Type B pancreatic cell (in vitro differentiated cells): ENCODE measurements around the gene ARHGEF17. TPM values are rescaled to one million over a fixed set of nuclear protein-coding genes. Genes with fewer than 3 reads are reported as not detected.

Experiments
- DNase-seq: peaks from one replicate; pipeline ENCODE4 v3.0.0; 2021; ENCODE audit warnings: mixed read lengths; ENCODE audit not compliant: unreplicated experiment; ENCODE audit errors: extremely low spot score
- H3K27ac Mint-ChIP-seq: 2 replicates; pipeline ENCODE4 v1.8.0; 2021; ENCODE audit warnings: mild to moderate bottlenecking, mixed read lengths
- H3K27me3 Mint-ChIP-seq: 2 replicates; pipeline ENCODE4 v1.8.0; 2021; ENCODE audit warnings: mixed read lengths
- H3K36me3 Mint-ChIP-seq: 2 replicates; pipeline ENCODE4 v1.8.0; 2021; ENCODE audit warnings: mixed read lengths
- H3K4me1 Mint-ChIP-seq: one replicate; pipeline ENCODE4 v1.8.0; 2021; ENCODE audit warnings: mixed read lengths; ENCODE audit not compliant: unreplicated experiment
- H3K4me3 Mint-ChIP-seq: 2 replicates; pipeline ENCODE4 v1.8.0; 2021; ENCODE audit warnings: mild to moderate bottlenecking, mixed read lengths
- H3K9me3 Mint-ChIP-seq: 2 replicates; pipeline ENCODE4 v1.8.0; 2021; ENCODE audit warnings: mixed read lengths
- CTCF ChIP-seq: fragments of 200-600 bp; sonication (generic); conservative IDR thresholded peaks from 2 replicates; pipeline ENCODE4 v1.5.0; 2021; ENCODE audit warnings: antibody characterized with exemption, mild to moderate bottlenecking
- total RNA-seq: library from RNA; stranded (reverse); gene quantifications from 2 replicates; pipeline ENCODE4 v1.2.1, GENCODE V29; 2021; ENCODE audit warnings: low replicate concordance

The ARHGEF17 gene
- total RNA-seq, 1 donor from 2014 or later: 69.7 TPM

GRCh38 chr11:73314117-73314961 lies 6.3 kb downstream of the ARHGEF17 start:
- Mint-ChIP-seq H3K4me3 (peak overlapping the region; percentile 82), H3K9me3 (no peaks in the 10 kb centered on the region), H3K27me3 (no peaks in the 10 kb centered on the region), H3K27ac (peak overlapping the region; percentile 94), H3K36me3 (peaks cover 8% of the 10 kb centered on the region), H3K4me1 (peaks cover 52% of the 10 kb centered on the region)
- TF ChIP-seq CTCF: no peak
- no peak for DNase-seq

GRCh38 chr11:73315293-73316020 lies 7.4 kb downstream of the ARHGEF17 start:
- peak overlapping the region; percentile 34 for H3K4me3 Mint-ChIP-seq
- H3K9me3 Mint-ChIP-seq: no peaks in the 10 kb centered on the region
- no peak for DNase-seq
- H3K4me1 Mint-ChIP-seq: peaks cover 60% of the 10 kb centered on the region
- peaks cover 11% of the 10 kb centered on the region for H3K36me3 Mint-ChIP-seq
- H3K27ac Mint-ChIP-seq: peak overlapping the region; percentile 94
- TF ChIP-seq CTCF: no peak
- H3K27me3 Mint-ChIP-seq: no peaks in the 10 kb centered on the region

- Mint-ChIP-seq H3K4me3 (peak overlapping the region; percentile 21), H3K36me3 (peaks cover 11% of the 10 kb centered on the region), H3K27ac (peak overlapping the region; percentile 69), H3K9me3 (no peaks in the 10 kb centered on the region), H3K27me3 (no peaks in the 10 kb centered on the region), H3K4me1 (peaks cover 64% of the 10 kb centered on the region)
- no peak for TF ChIP-seq CTCF
- no peak for DNase-seq
These were observed 8.3 kb downstream of the ARHGEF17 start for GRCh38 chr11:73316422-73316821.

GRCh38 chr11:73317373-73317772 lies 9.3 kb downstream of the ARHGEF17 start:
- H3K9me3 Mint-ChIP-seq: no peaks in the 10 kb centered on the region
- peaks cover 11% of the 10 kb centered on the region for H3K36me3 Mint-ChIP-seq
- H3K4me1 Mint-ChIP-seq: peaks cover 63% of the 10 kb centered on the region

GRCh38 chr11:73317803-73318202 lies 9.7 kb downstream of the ARHGEF17 start:
- no peak for TF ChIP-seq CTCF
- DNase-seq: no peak
- H3K9me3 Mint-ChIP-seq: no peaks in the 10 kb centered on the region
- peaks cover 11% of the 10 kb centered on the region for H3K36me3 Mint-ChIP-seq
- H3K27me3 Mint-ChIP-seq: no peaks in the 10 kb centered on the region
- H3K4me3 Mint-ChIP-seq: no peak overlapping the region
- H3K27ac Mint-ChIP-seq: no peak overlapping the region
- H3K4me1 Mint-ChIP-seq: peaks cover 64% of the 10 kb centered on the region

More at GRCh38 chr11:73317373-73317772, 9.3 kb downstream of the ARHGEF17 start:
- TF ChIP-seq CTCF: no peak
- Mint-ChIP-seq H3K4me3 (no peak overlapping the region), H3K27me3 (no peaks in the 10 kb centered on the region), H3K27ac (no peak overlapping the region)
- no peak for DNase-seq
